ENCODE results near the gene TSEN54. TPM values are rescaled to one million over a fixed set of nuclear protein-coding genes. Genes with fewer than 3 reads are reported as not detected.

The TSEN54 gene
- total RNA-seq, 2 experiments from 2014 or later, result 57.4 to 69.8 TPM

DNA sequence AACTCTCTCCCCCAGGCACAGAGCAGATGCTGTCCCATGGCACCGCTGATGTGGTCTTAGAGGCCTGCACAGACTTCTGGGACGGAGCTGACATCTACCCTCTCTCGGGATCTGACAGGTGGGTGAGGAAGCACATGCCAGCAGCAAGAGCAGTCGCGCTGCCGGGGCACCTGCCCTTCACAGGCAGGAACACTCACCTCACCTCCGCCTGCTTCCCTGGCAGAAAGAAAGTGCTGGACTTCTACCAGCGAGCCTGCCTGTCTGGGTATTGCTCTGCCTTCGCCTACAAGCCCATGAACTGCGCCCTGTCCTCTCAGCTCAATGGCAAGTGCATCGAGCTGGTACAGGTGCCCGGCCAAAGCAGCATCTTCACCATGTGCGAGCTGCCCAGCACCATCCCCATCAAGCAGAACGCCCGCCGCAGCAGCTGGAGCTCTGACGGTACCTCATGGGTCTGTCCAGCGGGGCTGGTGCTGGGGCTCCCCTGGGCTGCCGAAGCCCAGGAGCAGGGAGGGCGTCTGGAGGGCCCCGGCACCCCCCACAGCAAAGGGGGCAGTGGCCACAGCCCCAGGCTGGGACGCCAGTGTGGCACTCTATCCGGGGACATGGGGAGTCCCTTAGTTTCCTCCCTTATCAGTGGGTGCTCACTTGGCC, 22.7 kb upstream of the TSEN54 start:
- Histone ChIP-seq H3K4me3 (ENCODE audit: low read depth, low read length, poor library complexity, severe bottlenecking) (no peak overlapping the region), H3K9me2 (ENCODE audit: insufficient read depth, low read length) (no peaks in the 10 kb centered on the region), H3K36me3 (ENCODE audit: insufficient read depth, low read length) (no peaks in the 10 kb centered on the region), H2AFZ (ENCODE audit: low read length) (no peak overlapping the region), H4K20me1 (ENCODE audit: insufficient read depth, low read length) (no peaks in the 10 kb centered on the region), H3K79me2 (ENCODE audit: insufficient read depth, low read depth, low read length) (no peaks in the 10 kb centered on the region), H3K9me3 (ENCODE audit: low read length) (no peaks in the 10 kb centered on the region), H3K4me1 (ENCODE audit: insufficient read depth, low read length, poor library complexity, severe bottlenecking) (no peaks in the 10 kb centered on the region), H3K4me2 (ENCODE audit: low read length) (no peak overlapping the region), H3K27ac (ENCODE audit: low read depth, low read length, poor library complexity, severe bottlenecking) (no peak overlapping the region)
- TF ChIP-seq, protein P1, sequence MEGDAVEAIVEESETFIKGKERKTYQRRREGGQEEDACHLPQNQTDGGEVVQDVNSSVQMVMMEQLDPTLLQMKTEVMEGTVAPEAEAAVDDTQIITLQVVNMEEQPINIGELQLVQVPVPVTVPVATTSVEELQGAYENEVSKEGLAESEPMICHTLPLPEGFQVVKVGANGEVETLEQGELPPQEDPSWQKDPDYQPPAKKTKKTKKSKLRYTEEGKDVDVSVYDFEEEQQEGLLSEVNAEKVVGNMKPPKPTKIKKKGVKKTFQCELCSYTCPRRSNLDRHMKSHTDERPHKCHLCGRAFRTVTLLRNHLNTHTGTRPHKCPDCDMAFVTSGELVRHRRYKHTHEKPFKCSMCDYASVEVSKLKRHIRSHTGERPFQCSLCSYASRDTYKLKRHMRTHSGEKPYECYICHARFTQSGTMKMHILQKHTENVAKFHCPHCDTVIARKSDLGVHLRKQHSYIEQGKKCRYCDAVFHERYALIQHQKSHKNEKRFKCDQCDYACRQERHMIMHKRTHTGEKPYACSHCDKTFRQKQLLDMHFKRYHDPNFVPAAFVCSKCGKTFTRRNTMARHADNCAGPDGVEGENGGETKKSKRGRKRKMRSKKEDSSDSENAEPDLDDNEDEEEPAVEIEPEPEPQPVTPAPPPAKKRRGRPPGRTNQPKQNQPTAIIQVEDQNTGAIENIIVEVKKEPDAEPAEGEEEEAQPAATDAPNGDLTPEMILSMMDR (conservative IDR thresholded peaks at IDR 0.05; ENCODE audit: low read length), result no peak
- TF ChIP-seq EZH2phosphoT487 (IDR thresholded peaks at IDR 0.05; ENCODE audit: borderline replicate concordance, low read depth, low read length), result no peak
- intact Hi-C loops (cut with micrococcal nuclease; ENCODE audit: unreplicated experiment), result no loop called here
- DNase-seq (ENCODE audit: low spot score), result no peak
- ChIA-PET POLR2A (interaction anchor here (0.6 to 0.8 kb wide), 2 partner anchors 78 to 362 kb away, joined by 3 read pairs; partner anchors contain the start of gene NT5C), CTCF (ENCODE audit: unreplicated experiment) (interaction anchor here (0.5 kb wide), 1 partner anchor 98 kb away, joined by 3 read pairs; no protein-coding TSS in a partner anchor)
- no TSS peak for BruUV-seq (replicated peaks)

DNA sequence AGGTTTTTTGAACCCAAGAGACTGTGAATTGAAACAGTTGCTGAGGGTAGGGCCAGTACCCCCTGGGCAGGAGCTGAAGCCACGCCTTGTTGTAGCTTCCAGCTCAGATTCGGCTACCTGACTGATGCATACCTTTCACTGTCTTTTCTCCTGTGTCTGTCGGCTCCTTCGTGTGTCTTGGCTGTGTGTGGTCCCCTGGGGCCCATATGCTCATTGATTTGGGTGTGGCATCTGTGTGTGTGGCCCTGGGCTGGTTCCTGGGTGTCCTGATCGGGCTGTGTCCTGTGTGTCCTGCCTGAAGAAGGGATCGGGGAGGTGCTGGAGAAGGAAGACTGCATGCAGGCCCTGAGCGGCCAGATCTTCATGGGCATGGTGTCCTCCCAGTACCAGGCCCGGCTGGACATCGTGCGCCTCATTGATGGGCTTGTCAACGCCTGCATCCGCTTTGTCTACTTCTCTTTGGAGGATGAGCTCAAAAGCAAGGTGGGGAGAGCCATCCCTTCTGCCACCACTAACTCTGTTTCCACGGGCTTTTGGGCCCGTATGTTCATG, 21.9 kb upstream of the TSEN54 start:
- no peaks in the 10 kb centered on the region for H3K36me3 ChIP-seq (ENCODE audit: insufficient read depth, low read length)
- H2AFZ ChIP-seq (ENCODE audit: low read length), result no peak overlapping the region
- CTCF ChIA-PET (ENCODE audit: unreplicated experiment), result no interaction called here

More for the DNA sequence above, 21.9 kb upstream of the TSEN54 start:
- Histone ChIP-seq H3K79me2 (ENCODE audit: insufficient read depth, low read depth, low read length) (no peaks in the 10 kb centered on the region), H3K9me3 (ENCODE audit: low read length) (no peaks in the 10 kb centered on the region), H3K4me1 (ENCODE audit: insufficient read depth, low read length, poor library complexity, severe bottlenecking) (no peaks in the 10 kb centered on the region), H3K27ac (ENCODE audit: low read depth, low read length, poor library complexity, severe bottlenecking) (no peak overlapping the region), H4K20me1 (ENCODE audit: insufficient read depth, low read length) (no peaks in the 10 kb centered on the region), H3K4me2 (ENCODE audit: low read length) (no peak overlapping the region), H3K4me3 (ENCODE audit: low read depth, low read length, poor library complexity, severe bottlenecking) (no peak overlapping the region), H3K9me2 (ENCODE audit: insufficient read depth, low read length) (no peaks in the 10 kb centered on the region)
- TF ChIP-seq, protein P1 (conservative IDR thresholded peaks at IDR 0.05; ENCODE audit: low read length), result no peak
- no peak for TF ChIP-seq EZH2phosphoT487 (IDR thresholded peaks at IDR 0.05; ENCODE audit: borderline replicate concordance, low read depth, low read length)
- intact Hi-C loops (cut with micrococcal nuclease; ENCODE audit: unreplicated experiment), result no loop called here
- POLR2A ChIA-PET, result interaction anchor here (0.6 to 1.5 kb wide), 3 partner anchors 10 to 363 kb away, joined by 3 to 6 read pairs (median 3); partner anchors contain the start of gene NT5C
- DNase-seq (ENCODE audit: low spot score), result no peak
- no TSS peak for BruUV-seq (replicated peaks)

All from OCI-LY7 (cell line).